GM21447 (cell line): ENCODE results near the gene KCNE4.

ENCODE experiments used
- ATAC-seq: cut with Tn5 transposase; IDR thresholded peaks from one replicate; pipeline ENCODE4 v1.9.1; 2021; ENCODE audit not compliant: unreplicated experiment

The KCNE4 gene

DNA sequence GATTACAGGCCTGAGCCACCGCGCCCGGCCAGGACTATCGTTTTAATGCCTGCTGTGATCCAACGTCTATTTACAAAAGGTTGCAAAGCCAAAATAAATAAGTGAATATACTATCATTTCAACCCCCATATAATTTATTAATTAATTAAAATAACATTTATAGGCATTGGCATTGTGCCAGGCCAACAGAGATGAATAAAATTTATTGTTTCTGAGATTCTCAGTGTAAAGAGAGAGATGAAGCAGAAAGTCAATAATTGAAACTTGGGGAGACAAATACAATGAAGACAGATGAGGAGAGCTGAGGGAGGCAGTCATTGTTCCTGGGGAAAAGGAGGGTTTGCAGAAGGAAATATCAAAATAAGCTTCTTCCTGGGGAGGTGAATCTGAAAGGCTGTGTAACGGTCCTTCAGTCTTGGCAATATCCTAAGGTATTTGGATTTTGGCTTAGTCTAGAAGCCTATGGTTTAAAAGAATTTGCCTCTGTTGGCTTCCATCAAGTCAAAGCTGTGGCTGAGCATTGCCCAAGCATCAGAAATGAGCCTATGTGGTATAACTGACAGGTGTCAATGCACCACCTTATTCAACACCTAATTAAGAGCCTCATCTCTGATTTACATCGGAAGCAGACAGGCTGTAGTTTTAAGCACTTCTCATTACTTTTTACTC is 31.5 kb downstream of the KCNE4 start:
- ATAC-seq = no peak

DNA sequence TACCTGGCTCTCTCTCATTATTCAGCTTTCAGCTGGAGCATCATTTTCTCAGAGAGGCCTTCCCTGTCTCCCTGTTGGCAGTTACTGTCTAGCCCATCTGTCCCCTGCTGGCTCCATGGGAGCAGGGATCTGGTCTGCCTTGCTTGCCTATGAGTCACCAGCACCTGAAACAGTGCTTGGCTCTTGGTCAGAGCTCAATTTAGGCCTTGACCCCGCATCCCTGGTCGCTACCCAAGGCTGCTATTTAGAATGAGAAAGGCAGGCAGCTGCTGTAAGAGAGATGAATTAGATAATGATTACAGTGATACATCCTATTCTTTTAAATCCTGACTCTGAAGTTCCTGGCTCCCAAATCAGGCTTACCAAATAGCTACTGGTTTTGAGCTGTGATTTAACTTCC is 32.9 kb downstream of the KCNE4 start:
- no peak for ATAC-seq

DNA sequence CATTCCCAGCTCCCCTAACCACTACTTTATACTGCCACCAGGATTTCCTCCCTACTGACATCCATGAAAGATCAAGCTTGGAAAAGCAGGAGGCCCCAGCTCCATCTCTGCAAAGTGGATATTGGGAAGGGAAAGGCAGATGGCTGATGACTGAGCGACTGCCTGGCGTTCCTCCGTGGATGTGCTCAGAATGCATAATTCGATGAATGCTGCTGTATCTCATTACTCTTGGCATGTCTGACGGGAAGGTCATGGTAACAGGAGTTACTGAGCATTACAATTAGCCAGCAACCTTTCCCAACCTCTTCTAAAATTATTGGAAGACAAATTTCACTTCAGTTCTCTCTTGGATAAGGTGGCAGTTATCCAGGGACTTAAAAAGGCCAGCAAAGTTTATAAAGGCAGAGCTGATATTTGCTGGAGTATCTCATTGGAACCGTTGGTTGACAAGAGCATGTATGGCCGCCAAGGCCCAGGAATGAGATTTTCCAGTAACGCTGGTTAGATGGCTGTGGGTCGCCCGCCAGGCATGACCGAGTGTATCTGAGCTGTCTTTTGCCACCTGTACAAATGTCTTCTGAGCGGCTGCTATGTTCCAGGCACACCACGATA is 34.5 kb downstream of the KCNE4 start:
- no peak for ATAC-seq

DNA sequence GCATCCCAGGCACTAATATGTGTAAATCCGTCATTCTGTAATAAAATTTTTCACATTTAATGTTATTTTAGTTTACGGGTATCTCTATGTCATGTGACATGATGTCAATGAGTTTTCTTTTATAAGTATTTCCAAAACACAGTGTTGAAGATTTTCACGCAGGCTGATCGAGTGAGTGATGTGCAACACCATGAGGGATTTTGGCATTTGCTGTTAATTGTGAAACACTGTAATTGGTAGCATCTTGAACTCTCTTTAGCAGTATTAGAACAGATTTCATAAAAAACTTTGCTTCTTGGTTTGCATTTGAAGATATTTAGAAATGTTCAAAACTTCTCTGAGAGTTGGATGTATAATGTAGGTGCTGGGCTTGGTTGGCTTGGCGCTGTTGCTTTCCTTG is 35.5 kb downstream of the KCNE4 start:
- no peak for ATAC-seq

DNA sequence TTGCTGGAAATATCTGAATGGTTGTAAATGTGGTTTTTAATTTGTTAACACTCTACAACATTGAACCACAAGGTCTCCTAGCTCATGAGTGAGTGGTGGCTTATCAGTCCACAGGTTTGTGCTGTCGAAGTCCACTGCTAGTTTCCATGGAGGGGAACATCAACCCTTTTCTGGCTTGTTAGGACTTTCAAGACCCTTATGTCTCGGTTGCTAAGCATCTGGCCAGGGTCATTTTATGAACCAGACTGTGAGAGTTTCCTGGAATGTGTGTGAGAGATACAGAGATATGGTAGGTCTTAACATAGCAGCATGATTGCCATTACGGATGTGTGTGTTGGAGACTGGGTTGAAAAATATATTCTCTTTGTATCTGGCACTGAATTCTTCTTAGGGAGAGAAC is 36.9 kb downstream of the KCNE4 start:
- ATAC-seq = no peak

DNA sequence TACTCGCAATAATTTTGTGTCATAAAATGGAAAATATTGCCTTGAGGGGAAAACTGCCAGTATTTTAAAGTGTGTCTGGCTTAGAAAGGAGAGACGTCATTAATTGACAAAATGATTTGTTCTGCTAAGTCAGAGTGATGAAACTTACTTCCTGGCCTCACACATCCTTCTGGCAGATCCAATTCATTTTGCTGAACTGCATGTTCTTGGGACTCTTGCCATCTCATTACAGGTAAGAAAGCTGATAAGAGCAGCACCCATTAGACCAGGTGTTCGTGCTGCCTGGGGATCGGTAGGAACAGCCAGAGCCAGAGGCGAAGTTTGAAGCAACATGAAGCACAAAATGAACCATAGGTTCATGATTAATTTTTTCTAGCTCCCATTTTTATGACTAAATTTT is 38.0 kb downstream of the KCNE4 start:
- ATAC-seq = no peak

DNA sequence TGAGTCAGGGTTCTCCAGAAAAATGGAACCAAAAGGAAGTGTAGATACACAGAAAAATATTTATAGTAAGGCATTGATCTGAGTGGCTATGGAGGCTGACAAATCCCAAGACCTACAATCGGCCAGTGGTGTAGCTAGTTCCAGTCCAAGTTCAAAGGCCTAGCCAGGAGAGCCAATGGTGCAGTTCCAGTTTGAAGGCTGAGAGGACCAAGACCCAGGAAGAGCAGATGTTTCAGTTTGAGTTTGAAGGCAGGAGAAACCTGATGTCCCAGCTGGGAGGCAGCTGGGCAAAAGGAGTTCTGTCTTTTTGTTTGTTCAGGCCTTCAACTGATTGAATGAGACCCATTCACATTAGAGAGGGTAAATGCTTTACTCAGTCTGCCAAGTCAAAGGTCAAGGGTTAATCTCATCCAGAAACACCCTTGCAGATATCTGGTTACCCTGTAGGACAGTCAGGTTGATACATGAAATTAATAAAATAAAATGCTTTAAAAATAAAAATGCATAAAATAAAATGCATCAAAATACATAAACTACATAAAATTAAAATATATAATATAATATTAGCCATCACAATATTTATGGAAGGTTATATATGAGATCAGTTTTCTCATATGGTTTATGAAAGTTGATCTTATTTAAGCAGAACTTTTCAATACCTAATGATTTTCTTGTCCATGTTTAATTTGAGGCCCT is 38.7 kb downstream of the KCNE4 start:
- no peak for ATAC-seq

DNA sequence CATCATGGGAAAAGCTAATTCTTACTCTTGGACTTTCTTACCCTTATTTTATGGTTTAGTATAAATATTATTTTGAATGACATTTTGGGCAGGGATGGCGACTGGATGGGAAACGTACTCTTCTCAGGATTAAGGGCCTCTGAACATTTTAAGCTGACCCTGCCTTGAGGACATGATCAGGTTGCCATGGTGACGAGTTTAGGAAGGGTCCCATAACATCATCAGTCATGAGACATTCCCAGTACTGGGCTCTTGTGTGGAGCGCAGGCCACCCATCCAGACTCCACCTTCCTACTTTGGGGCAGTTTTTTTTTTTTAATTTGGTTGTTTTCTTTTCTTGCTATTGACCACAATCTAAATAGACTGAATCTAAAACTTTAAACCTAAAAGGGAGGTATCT is 40.7 kb downstream of the KCNE4 start:
- no peak for ATAC-seq

DNA sequence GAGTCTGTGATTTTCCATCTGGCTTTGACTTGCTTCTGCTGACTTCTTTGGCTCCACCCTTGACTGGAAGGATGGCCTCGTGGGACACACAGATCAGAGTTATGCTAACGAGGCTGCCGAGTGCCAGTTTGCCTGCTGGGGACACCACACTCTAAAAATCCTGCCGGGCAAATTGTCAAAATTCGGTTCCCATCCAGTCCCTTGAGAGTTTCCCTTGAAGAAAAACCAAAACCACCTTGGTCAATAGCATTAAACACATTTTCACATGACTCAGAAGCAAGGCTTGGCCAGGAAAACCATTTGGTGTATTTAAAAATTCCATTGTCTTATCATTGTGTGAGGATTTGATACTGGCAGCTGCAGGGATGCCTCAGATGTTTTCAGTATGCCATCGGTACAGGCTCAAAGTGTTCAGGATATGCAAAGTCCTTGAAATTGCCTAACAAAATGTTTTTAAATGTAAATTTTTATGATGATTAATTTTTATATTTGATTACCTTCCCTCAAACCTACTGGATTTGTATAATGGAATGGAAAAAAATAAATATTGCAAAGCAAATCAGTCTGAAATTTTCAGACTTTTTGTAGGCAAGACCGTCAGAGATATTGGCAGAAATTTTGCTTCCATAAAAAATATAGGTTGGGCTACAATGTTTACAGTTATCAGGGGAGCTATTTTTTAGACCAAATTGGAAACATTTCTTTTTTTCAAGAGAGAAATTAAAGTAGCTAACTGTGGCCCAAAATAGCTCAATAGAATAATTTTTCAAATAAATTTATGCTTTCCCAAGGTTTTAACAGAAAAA is 41.6 kb downstream of the KCNE4 start:
- ATAC-seq = no peak

DNA sequence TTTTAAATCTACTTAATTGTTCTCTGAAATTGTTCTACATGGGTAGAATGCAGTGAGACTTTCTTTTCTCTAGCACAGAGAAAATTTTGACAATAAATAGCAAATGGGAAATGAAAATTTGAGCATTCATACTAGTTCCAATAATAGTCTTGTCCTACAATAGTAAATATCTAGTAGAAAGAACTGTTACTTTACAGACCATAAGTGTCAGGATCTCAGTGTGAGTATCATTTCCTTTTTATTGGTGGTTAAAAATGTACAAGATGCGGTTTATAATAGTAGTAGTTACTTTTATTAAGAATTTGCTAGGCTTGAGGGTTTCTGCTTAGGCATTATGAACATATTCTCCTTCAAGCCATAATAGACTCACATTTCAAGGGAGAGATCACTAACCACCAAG is 43.2 kb downstream of the KCNE4 start:
- no peak for ATAC-seq

DNA sequence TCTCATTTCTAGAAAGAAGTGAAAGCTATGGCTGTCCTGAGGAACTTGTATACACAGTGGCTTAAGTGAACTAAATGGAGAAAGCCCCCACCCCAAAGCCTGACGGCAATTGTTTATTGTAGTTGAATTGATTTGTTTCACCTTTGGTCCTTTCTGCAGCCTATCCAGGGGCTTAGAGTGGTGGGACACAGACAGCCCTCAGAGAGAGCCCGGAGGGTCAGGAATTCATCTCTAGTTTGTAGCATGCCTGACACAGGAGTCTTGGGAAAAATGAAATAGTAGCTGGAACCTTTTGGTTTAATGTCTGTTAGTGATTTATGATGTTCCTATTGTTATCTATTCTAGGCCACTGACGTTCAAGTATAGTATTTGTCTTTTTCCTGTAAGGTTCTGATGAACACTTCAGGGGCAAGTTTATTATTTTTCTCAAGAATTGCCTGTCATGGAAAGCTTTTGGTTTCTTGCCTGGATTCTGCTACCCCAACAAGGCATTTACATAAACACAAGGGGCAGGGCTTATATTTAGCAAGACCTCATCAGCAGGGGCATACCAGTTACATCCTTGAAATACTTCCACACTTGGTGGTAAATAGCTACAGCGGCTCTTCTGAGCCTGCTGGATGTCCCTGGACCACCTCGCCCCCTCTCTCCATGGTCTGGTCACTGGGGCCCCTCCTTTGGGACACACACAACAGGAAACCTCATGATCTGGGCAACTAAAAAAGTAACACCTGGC is 44.4 kb downstream of the KCNE4 start:
- no peak for ATAC-seq

DNA sequence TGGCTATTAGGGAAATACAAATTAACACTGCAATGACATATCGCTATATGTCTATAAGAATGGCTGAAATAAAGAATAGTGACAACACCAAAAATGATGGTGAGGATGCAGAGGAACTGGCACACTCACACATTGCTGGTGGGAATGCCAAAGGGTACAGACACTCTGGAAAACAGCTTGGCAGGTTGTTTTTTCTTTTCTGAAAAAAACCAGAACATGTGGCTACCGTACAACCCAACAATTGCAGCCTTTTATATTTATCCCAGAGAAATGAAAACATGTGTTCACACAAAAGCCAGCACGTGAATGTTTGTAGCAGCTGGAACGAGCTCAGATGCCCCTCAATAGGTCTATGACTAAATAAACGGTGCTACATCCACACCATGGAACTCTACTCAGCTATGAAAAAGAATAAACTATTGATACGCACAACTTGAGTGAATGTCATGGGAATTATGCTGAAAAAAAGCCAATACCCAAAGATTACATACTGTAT is 45.9 kb downstream of the KCNE4 start:
- no peak for ATAC-seq

DNA sequence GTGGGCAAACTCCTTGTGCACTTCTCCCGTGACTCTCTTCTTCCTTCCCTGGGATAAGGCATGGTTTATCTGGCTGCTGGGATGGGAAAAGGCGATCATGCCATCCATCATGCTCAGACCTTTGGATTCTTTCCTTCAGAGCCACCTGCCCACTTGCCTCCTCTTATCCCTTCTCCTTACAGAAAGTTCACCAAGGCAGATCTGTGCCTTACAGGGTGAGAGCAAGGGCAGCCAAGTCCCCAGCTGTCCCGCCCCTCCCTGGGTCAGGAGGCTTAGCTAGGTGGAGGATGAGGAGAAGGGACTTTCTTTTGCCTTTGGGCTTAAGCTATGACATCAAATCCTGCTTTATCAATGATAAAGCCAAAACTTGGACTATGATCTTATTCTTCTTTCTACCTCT is 47.6 kb downstream of the KCNE4 start:
- ATAC-seq = no peak

DNA sequence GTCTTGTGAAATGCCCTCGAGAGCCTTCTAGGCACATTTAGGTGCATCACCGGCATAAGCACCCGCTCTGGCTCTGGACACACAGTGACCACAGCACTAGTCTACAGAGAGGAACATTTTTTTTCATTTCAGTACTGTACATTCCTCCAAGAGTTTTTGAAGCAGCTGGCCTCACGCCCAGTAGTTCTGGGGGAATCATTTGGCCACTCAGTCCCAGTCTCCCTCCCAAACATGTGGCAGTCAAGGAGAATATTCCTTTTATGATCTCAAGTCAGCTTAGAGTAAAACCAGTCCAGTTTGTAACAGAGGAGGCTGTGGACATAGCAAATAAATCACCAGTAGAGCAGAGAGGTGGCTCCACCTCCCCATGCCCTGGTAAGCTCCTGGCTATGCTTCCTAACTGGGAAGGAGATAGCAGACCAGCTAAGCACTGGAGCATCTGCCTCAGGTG is 48.1 kb downstream of the KCNE4 start:
- no peak for ATAC-seq

DNA sequence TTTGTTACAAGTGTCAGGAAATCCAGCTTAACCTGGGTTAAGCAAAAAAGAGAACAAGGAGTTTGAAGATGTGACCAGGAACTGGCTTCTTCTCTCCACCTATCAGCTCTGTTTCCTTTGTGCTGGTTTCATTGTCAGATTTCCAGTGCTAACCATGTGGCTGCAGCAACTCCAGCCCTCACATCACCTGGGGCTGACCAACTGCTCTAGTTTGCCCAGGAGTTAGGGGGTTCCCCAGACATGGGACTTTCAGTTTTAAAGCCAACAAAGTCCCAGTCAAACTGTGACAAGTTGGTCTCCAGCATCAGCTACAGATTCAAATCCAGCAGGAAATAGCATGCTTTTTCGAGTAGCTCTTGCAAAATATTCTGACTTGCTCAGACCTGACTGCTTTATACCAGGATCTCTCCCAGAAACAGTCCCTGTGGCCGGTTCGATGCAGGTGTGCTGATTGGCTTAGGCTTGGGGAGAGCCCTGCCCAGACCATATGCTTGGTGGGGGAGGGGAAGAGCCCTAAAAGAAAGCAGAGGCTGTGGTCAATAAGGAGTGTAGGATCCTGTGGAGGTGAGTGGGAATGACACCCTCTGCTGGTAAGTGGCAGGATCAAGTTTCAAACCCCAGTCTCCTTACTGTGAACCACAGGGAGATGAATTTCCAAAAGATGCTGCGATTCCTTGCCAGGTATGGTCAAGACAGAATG is 49.5 kb downstream of the KCNE4 start:
- ATAC-seq = peak; percentile 68

DNA sequence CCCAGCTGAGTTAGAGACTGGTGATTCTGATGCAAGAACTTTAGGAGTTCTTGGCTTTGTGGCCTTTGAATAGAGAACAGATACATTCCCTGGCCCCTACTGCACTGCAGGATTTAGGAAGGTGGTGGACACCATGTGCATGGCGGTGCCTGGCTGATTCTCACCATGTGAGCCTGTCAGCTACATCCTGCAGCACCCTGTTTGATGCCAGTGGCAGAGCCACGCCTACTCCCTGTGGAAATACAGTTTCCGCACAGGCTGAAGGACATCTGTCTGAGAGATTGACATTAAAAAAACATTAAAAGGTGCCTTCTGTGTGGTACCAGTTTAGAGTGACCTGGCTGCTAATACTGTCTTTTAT is 50.0 kb downstream of the KCNE4 start:
- ATAC-seq = no peak

DNA sequence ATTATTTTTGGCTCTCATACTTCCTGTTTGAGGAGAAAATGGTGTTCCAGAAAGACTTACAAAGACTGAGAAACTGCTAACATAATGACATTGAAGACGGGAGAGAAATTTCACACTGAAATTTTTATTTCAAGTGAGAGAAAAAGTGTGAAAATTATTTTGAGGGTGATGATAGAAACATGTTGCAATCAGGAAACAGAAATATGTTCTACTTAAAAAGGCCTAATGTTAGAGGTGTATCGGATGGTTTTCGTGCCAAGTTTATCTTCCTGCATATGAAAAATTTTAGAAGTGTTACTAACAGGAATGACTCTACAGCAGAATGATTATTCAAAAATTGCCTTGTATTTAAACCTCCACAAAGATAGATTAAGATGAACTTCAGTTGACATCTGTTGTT is 50.5 kb downstream of the KCNE4 start:
- ATAC-seq = no peak

DNA sequence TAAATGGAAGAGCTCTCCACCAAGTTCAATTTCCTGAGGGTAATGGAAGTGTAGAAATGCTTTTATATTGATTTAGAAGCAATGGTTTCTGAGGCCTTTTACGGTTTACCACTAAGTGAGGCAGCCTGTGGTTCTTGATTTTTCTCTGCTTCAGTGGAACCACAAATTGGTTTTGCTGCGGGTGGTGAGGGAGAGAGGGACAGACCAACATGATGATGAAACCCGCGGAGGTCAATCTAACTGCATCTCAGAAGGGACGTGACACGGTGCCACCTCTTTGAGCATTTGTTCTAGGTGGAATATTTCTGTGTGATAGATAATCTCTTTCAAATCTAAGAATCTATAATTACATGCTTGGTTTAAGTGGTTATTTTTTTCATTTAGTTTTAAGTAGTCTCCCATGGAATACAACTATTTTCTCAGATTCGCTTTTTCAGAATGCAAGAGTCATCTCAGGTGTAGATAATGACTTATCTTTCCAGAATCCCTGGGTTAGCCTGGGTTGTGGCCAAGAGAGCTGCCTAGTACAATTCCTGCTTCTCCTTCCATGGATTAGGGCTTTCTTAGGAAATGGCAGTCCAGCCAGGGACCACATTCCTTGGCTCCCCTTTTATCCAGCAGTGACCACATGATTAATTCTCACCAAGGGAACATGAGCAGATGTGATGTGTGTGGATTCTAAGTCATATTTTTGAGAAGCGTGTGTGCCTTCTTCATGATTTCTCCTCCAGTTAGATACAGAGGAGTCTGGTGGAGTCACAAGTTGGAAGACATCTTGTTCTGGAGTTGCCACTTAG is 52.5 kb downstream of the KCNE4 start:
- ATAC-seq = no peak
